HEK293 (cell line): ENCODE results near the gene VOPP1.

Experiments
- CTCF ChIA-PET: fragments of 350-600 bp; formaldehyde crosslinking; extraction: SDS; loops from one replicate; lab custom pipeline; 2021; ENCODE audit warnings: antibody characterized with exemption; lab: Yijun Ruan, JAX
- POLR2A ChIA-PET: fragments of 300-600 bp; formaldehyde crosslinking; extraction: SDS; loops from one replicate; lab custom pipeline; 2020; ENCODE audit warnings: antibody characterized with exemption, inconsistent platforms; lab: Yijun Ruan, JAX
- H3K27ac ChIP-seq: fragments of 200-500 bp; sonication (Bioruptor generic); 2 replicates; pipeline ENCODE4 v1.5.1; 2014; ENCODE audit warnings: low read depth, low read length, control low read depth, inconsistent platforms; ENCODE audit errors: extremely low read depth
- H3K36me3 ChIP-seq, 2 experiments: fragments of 200-500 bp in 1 of 2; sonication (Bioruptor generic) in 1 of 2; 1 replicate in 1 of 2; 2 replicates in 1 of 2; pipeline ENCODE4 v1.5.1; 2014 to 2017; ENCODE audit warnings: inconsistent platforms in 2 of 2, low read length in 2 of 2; ENCODE audit not compliant: control insufficient read depth in 2 of 2, insufficient read depth in 1 of 2
- H3K4me1 ChIP-seq: fragments of 200-500 bp; sonication (Bioruptor generic); 2 replicates; pipeline ENCODE4 v1.5.1; 2014; ENCODE audit warnings: mild to moderate bottlenecking, low read length, inconsistent platforms; ENCODE audit not compliant: control insufficient read depth, insufficient read depth
- H3K4me3 ChIP-seq: 2 replicates; pipeline ENCODE4 v1.5.1; 2011; ENCODE audit warnings: low read depth, mild to moderate bottlenecking, control low read depth, low read length, moderate library complexity
- H3K9me3 ChIP-seq: fragments of 200-500 bp; sonication (Bioruptor generic); 2 replicates; pipeline ENCODE4 v1.5.1; 2014; ENCODE audit warnings: low read depth, low read length, inconsistent platforms; ENCODE audit not compliant: control insufficient read depth, insufficient read depth
- GLI2 ChIP-seq: fragments of 450-650 bp; formaldehyde crosslinking; IDR thresholded peaks from 2 replicates; pipeline ENCODE4; 2017; ENCODE audit warnings: missing biosample characterization, missing genetic modification characterization, low read depth, borderline replicate concordance
- KLF10 ChIP-seq: fragments of 450-650 bp; IDR thresholded peaks from 2 replicates; pipeline ENCODE4 v1.5.1; 2018; ENCODE audit warnings: missing biosample characterization, mild to moderate bottlenecking, missing genetic modification characterization
- MYNN ChIP-seq: fragments of 450-650 bp; formaldehyde crosslinking; IDR thresholded peaks from 2 replicates; pipeline ENCODE4 v1.5.1; 2016; ENCODE audit warnings: missing biosample characterization, missing genetic modification characterization, borderline replicate concordance
- SCRT1 ChIP-seq: fragments of 450-650 bp; formaldehyde crosslinking; IDR thresholded peaks from 2 replicates; pipeline ENCODE4 v1.5.1; 2016; ENCODE audit warnings: missing biosample characterization, missing genetic modification characterization, borderline replicate concordance
- SETDB1 ChIP-seq: IDR thresholded peaks from one replicate; pipeline ENCODE4 v1.6.1; 2017; ENCODE audit warnings: mild to moderate bottlenecking, low read length, moderate library complexity, mixed read lengths; ENCODE audit not compliant: insufficient read length
- SP2 ChIP-seq: fragments of 450-650 bp; formaldehyde crosslinking; IDR thresholded peaks from 2 replicates; pipeline ENCODE4 v1.5.1; 2016; ENCODE audit warnings: missing biosample characterization, missing genetic modification characterization
- SP3 ChIP-seq: fragments of 450-650 bp; formaldehyde crosslinking; IDR thresholded peaks from 2 replicates; pipeline ENCODE4 v1.5.1; 2016; ENCODE audit warnings: missing biosample characterization, missing genetic modification characterization
- ZBTB6 ChIP-seq: fragments of 450-650 bp; formaldehyde crosslinking; IDR thresholded peaks from 2 replicates; pipeline ENCODE4 v1.5.1; 2017; ENCODE audit warnings: missing biosample characterization, missing genetic modification characterization
- ZNF121 ChIP-seq: fragments of 450-650 bp; formaldehyde crosslinking; IDR thresholded peaks from 2 replicates; pipeline ENCODE4 v1.5.1; 2016; ENCODE audit warnings: missing biosample characterization, missing genetic modification characterization
- ZNF2 ChIP-seq: fragments of 450-650 bp; formaldehyde crosslinking; IDR thresholded peaks from 2 replicates; pipeline ENCODE4 v1.5.1; 2016; ENCODE audit warnings: missing biosample characterization, missing genetic modification characterization
- ZNF324 ChIP-seq: fragments of 450-650 bp; formaldehyde crosslinking; IDR thresholded peaks from 2 replicates; pipeline ENCODE4 v1.5.1; 2016; ENCODE audit warnings: missing biosample characterization, missing genetic modification characterization
- ZNF501 ChIP-seq: fragments of 450-650 bp; formaldehyde crosslinking; IDR thresholded peaks from 2 replicates; pipeline ENCODE4 v1.5.1; 2016; ENCODE audit warnings: missing biosample characterization, missing genetic modification characterization
- ZNF513 ChIP-seq: fragments of 450-650 bp; IDR thresholded peaks from 2 replicates; pipeline ENCODE4 v1.5.1; 2018; ENCODE audit warnings: missing biosample characterization, missing genetic modification characterization
- ZNF558 ChIP-seq: fragments of 450-650 bp; formaldehyde crosslinking; IDR thresholded peaks from 2 replicates; pipeline ENCODE4 v1.5.1; 2016; ENCODE audit warnings: missing biosample characterization, missing genetic modification characterization
- ZNF621 ChIP-seq: fragments of 450-650 bp; formaldehyde crosslinking; IDR thresholded peaks from 2 replicates; pipeline ENCODE4 v1.5.1; 2017; ENCODE audit warnings: missing biosample characterization, missing genetic modification characterization
- ZNF624 ChIP-seq: fragments of 450-650 bp; formaldehyde crosslinking; IDR thresholded peaks from 2 replicates; pipeline ENCODE4 v1.5.1; 2017; ENCODE audit warnings: missing biosample characterization, missing genetic modification characterization
- ZNF704 ChIP-seq: fragments of 450-650 bp; formaldehyde crosslinking; IDR thresholded peaks from 2 replicates; pipeline ENCODE4 v1.5.1; 2016; ENCODE audit warnings: missing biosample characterization, missing genetic modification characterization
- TF ChIP-seq, protein P1 (sequence below): fragments of 450-650 bp; formaldehyde crosslinking; IDR thresholded peaks from 2 replicates; pipeline ENCODE4 v1.5.1; 2016; ENCODE audit warnings: missing biosample characterization, missing genetic modification characterization
- TF ChIP-seq, protein P2 (sequence below): fragments of 450-650 bp; formaldehyde crosslinking; IDR thresholded peaks from 2 replicates; pipeline ENCODE4 v1.5.1; 2017; ENCODE audit warnings: missing biosample characterization, missing genetic modification characterization
- TF ChIP-seq, protein P3 (sequence below): fragments of 450-650 bp; formaldehyde crosslinking; IDR thresholded peaks from 2 replicates; pipeline ENCODE4 v1.5.1; 2016; ENCODE audit warnings: missing biosample characterization, missing genetic modification characterization, borderline replicate concordance
- TF ChIP-seq, protein P4 (sequence below): fragments of 450-650 bp; formaldehyde crosslinking; IDR thresholded peaks from 2 replicates; pipeline ENCODE4 v1.5.1; 2016; ENCODE audit warnings: missing biosample characterization, missing genetic modification characterization, low read depth

Gene VOPP1

DNA sequence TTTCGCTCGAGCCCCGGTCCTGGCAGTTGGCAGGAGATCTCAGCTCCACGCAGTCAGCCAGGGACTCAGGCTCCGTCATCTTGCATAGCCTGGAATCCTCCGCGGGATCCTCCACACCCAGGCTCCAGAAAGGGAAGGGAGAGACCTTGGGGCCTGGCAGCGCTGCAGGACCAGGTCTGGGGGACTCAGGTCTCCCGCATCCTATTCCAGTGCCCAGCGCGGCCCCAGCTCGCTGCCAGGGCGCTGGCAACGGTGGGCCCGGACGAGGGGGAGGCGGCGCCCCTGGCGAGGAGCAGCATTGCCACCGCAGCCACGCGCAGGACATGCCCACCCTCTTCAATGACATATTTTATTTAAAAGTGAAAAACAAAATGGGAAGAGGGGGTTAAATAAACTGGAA is 123.8 kb downstream of the VOPP1 start:
- Histone ChIP-seq H3K27ac (no peak overlapping the region), H3K36me3 (no peaks in the 10 kb centered on the region), H3K9me3 (no peaks in the 10 kb centered on the region), H3K4me3 (no peak overlapping the region), H3K4me1 (no peaks in the 10 kb centered on the region)
- CTCF ChIA-PET: no interaction called here
- POLR2A ChIA-PET: no interaction called here
- TF ChIP-seq, protein P1, sequence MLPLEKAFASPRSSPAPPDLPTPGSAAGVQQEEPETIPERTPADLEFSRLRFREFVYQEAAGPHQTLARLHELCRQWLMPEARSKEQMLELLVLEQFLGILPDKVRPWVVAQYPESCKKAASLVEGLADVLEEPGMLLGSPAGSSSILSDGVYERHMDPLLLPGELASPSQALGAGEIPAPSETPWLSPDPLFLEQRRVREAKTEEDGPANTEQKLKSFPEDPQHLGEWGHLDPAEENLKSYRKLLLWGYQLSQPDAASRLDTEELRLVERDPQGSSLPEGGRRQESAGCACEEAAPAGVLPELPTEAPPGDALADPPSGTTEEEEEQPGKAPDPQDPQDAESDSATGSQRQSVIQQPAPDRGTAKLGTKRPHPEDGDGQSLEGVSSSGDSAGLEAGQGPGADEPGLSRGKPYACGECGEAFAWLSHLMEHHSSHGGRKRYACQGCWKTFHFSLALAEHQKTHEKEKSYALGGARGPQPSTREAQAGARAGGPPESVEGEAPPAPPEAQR (tag by site-specific recombination): no peak
- TF ChIP-seq SETDB1: no peak
- no peak for TF ChIP-seq GLI2 (tag by site-specific recombination)
- no peak for TF ChIP-seq ZNF501
- no peak for TF ChIP-seq ZNF558 (tag by site-specific recombination)
- TF ChIP-seq, all 188 proteins: peak for 0

GRCh38 chr7:55444786-55445185 is 127.5 kb downstream of the VOPP1 start:
- Histone ChIP-seq H3K4me1 (no peaks in the 10 kb centered on the region), H3K36me3 (no peaks in the 10 kb centered on the region), H3K27ac (no peak overlapping the region), H3K9me3 (no peaks in the 10 kb centered on the region), H3K4me3 (no peak overlapping the region)
- POLR2A ChIA-PET: no interaction called here
- CTCF ChIA-PET: interaction anchor here (0.6 kb wide), 1 partner anchor 29 kb away, joined by 3 read pairs; no protein-coding TSS in a partner anchor
- TF ChIP-seq ZNF624 (no peak), ZNF121 (tag by site-specific recombination) (no peak), ZNF621 (tag by site-specific recombination) (no peak), ZNF704 (tag by site-specific recombination) (no peak), SP3 (no peak), KLF10 (tag by site-specific recombination) (no peak), ZNF2 (tag by site-specific recombination) (no peak), ZNF513 (tag by site-specific recombination) (no peak), MYNN (tag by site-specific recombination) (no peak), SCRT1 (tag by site-specific recombination) (no peak), ZNF324 (tag by site-specific recombination) (no peak), ZBTB6 (no peak), SP2 (tag by site-specific recombination) (no peak)
- TF ChIP-seq, protein P2, sequence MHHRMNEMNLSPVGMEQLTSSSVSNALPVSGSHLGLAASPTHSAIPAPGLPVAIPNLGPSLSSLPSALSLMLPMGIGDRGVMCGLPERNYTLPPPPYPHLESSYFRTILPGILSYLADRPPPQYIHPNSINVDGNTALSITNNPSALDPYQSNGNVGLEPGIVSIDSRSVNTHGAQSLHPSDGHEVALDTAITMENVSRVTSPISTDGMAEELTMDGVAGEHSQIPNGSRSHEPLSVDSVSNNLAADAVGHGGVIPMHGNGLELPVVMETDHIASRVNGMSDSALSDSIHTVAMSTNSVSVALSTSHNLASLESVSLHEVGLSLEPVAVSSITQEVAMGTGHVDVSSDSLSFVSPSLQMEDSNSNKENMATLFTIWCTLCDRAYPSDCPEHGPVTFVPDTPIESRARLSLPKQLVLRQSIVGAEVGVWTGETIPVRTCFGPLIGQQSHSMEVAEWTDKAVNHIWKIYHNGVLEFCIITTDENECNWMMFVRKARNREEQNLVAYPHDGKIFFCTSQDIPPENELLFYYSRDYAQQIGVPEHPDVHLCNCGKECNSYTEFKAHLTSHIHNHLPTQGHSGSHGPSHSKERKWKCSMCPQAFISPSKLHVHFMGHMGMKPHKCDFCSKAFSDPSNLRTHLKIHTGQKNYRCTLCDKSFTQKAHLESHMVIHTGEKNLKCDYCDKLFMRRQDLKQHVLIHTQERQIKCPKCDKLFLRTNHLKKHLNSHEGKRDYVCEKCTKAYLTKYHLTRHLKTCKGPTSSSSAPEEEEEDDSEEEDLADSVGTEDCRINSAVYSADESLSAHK: no peak
- TF ChIP-seq, protein P1 (tag by site-specific recombination): no peak
- TF ChIP-seq, protein P3, sequence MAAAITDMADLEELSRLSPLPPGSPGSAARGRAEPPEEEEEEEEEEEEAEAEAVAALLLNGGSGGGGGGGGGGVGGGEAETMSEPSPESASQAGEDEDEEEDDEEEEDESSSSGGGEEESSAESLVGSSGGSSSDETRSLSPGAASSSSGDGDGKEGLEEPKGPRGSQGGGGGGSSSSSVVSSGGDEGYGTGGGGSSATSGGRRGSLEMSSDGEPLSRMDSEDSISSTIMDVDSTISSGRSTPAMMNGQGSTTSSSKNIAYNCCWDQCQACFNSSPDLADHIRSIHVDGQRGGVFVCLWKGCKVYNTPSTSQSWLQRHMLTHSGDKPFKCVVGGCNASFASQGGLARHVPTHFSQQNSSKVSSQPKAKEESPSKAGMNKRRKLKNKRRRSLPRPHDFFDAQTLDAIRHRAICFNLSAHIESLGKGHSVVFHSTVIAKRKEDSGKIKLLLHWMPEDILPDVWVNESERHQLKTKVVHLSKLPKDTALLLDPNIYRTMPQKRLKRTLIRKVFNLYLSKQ (tag by site-specific recombination): no peak
- TF ChIP-seq, protein P4, sequence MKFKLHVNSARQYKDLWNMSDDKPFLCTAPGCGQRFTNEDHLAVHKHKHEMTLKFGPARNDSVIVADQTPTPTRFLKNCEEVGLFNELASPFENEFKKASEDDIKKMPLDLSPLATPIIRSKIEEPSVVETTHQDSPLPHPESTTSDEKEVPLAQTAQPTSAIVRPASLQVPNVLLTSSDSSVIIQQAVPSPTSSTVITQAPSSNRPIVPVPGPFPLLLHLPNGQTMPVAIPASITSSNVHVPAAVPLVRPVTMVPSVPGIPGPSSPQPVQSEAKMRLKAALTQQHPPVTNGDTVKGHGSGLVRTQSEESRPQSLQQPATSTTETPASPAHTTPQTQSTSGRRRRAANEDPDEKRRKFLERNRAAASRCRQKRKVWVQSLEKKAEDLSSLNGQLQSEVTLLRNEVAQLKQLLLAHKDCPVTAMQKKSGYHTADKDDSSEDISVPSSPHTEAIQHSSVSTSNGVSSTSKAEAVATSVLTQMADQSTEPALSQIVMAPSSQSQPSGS (tag by site-specific recombination): no peak
